Measurements from ENCODE around the gene RERGL. TPM values are rescaled to one million over a fixed set of nuclear protein-coding genes. Genes with fewer than 3 reads are reported as not detected.

RERGL gene
- total RNA-seq, 1 experiment from 2014 or later: not detected

Other genes starting within 250 kb of the RERGL start
- gene PIK3C2G, start 171.3 kb upstream of the RERGL start, total RNA-seq (2014; rRNA removed; shearing (Covaris generic)): not detected in 2 replicates

Measured in HT1080 (cell line).